Gastroesophageal sphincter (tissue), 4 donors: ENCODE results near the gene ARHGEF33. TPM values are rescaled to one million over a fixed set of nuclear protein-coding genes. Genes with fewer than 3 reads are reported as not detected.

Experiments
- ATAC-seq: fragments of 150-250 bp; one replicate; pipeline ENCODE4 v1.9.1; 2016; ENCODE audit warnings: mild to moderate bottlenecking, moderate library complexity
- H3K27ac ChIP-seq, 4 donors: fragments of 200-600 bp; sonication (generic) in 3 of 4; 1 replicate in 3 of 4; 2 replicates in 1 of 4; pipeline ENCODE4 v1.5.1; 2016 to 2019
- H3K27me3 ChIP-seq: fragments of 200-600 bp; sonication (generic); one replicate; pipeline ENCODE4 v1.5.1; 2019
- H3K36me3 ChIP-seq, 2 donors: fragments of 200-600 bp; sonication (generic); one replicate each; pipeline ENCODE4 v1.5.1; 2019; ENCODE audit warnings: control low read depth in 1 of 2
- H3K4me1 ChIP-seq, 3 donors: fragments of 200-600 bp; sonication (generic); 1 replicate in 2 of 3; 2 replicates in 1 of 3; pipeline ENCODE4 v1.5.1; 2016 to 2019; ENCODE audit warnings: control low read depth in 2 of 3
- H3K4me3 ChIP-seq, 2 donors: fragments of 200-600 bp; sonication (generic); one replicate each; pipeline ENCODE4 v1.5.1; 2019; ENCODE audit warnings: mild to moderate bottlenecking in 1 of 2, moderate library complexity in 1 of 2
- H3K9me3 ChIP-seq, 3 donors: fragments of 200-600 bp; sonication (generic); one replicate each; pipeline ENCODE4 v1.5.1; 2017 to 2019; ENCODE audit warnings: control low read depth in 2 of 3
- CTCF ChIP-seq, 4 experiments: fragments of 200-600 bp in 2 of 4; fragments of 450-650 bp in 2 of 4; sonication (generic) in 1 of 4; IDR thresholded peaks; one replicate each; pipeline ENCODE4 v1.5.1; 2017 to 2019; ENCODE audit warnings: antibody characterized with exemption in 4 of 4, mild to moderate bottlenecking in 2 of 4, moderate library complexity in 2 of 4
- EP300 ChIP-seq: sonication (generic); formaldehyde crosslinking; IDR thresholded peaks from one replicate; pipeline ENCODE4 v1.6.1; 2017; ENCODE audit warnings: antibody characterized with exemption, mild to moderate bottlenecking
- POLR2A ChIP-seq, 2 donors: fragments of 450-650 bp; IDR thresholded peaks; one replicate each; pipeline ENCODE4 v1.6.1; 2017; ENCODE audit warnings: antibody characterized with exemption in 2 of 2, mild to moderate bottlenecking in 2 of 2, moderate library complexity in 1 of 2
- POLR2AphosphoS5 ChIP-seq: sonication (generic); formaldehyde crosslinking; IDR thresholded peaks from one replicate; pipeline ENCODE4 v1.6.1; 2017; ENCODE audit warnings: antibody characterized with exemption
- WGBS, 2 donors: methylation state at CpG; one replicate each; pipeline ENCODE4 v1.1.5; 2018; ENCODE audit warnings: low coverage in 1 of 2; 5-methylcytosine and 5-hydroxymethylcytosine counted together
- total RNA-seq, 4 donors: library from RNA; depleted of rRNA; stranded (reverse); fragments of >200 nt; gene quantifications; one replicate each; pipeline ENCODE4 v1.1.0, GENCODE V29; 2016

The ARHGEF33 gene
- total RNA-seq, 4 donors from 2014 or later: 0.19 to 1.2 (median 1.1) TPM

- H3K27ac ChIP-seq: no peak overlapping the region
- no peaks in the 10 kb centered on the region for H3K27me3 ChIP-seq
- no peaks in the 10 kb centered on the region for H3K9me3 ChIP-seq
- TF ChIP-seq POLR2AphosphoS5 (no peak), POLR2A (IDR thresholded peaks at IDR 0.05) (no peak), CTCF (IDR thresholded peaks at IDR 0.05) (no peak), EP300 (no peak)
- 80 to 87% methylated on average over 2 of the region's 2 CpGs for WGBS, 2 donors
- H3K4me1 ChIP-seq: no peaks in the 10 kb centered on the region
- no peak overlapping the region for H3K4me3 ChIP-seq
- no peaks in the 10 kb centered on the region for H3K36me3 ChIP-seq
- ATAC-seq: no peak
These were observed 15.6 kb downstream of the ARHGEF33 start for GRCh38 chr2:38905251-38905650.

DNA sequence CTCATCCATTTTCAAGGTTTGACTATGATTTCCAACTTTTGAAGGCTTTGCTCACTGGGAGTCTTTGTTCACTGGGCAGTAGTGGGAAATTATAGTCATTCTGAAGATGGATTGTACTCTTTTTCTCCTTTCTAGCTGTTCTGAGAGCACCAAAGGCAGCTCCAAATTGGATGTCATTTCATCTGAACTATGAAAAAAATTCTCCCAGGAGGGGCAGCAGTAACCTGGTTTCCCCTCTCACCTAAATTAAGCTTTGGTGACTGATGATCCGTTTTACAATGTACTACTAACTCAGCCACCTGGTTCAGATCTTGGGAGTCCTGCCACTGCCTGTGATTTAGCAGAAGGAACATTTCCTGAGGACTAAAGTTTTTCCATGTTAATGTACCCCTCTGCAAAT lies 17.6 kb downstream of the ARHGEF33 start:
- no peaks in the 10 kb centered on the region for H3K36me3 ChIP-seq
- no peaks in the 10 kb centered on the region for H3K9me3 ChIP-seq
- H3K27ac ChIP-seq: no peak overlapping the region
- no peaks in the 10 kb centered on the region for H3K4me1 ChIP-seq
- H3K4me3 ChIP-seq: no peak overlapping the region
- no peak for TF ChIP-seq CTCF (IDR thresholded peaks at IDR 0.05)
- TF ChIP-seq POLR2A (IDR thresholded peaks at IDR 0.05): no peak
- no peak for TF ChIP-seq POLR2AphosphoS5
- TF ChIP-seq EP300: no peak
- no peaks in the 10 kb centered on the region for H3K27me3 ChIP-seq
- 60 to 62% methylated on average over 1 of the region's 1 CpG for WGBS, 2 donors
- no peak for ATAC-seq

GRCh38 chr2:38907743-38908562 lies 18.3 kb downstream of the ARHGEF33 start:
- no peaks in the 10 kb centered on the region for H3K36me3 ChIP-seq
- TF ChIP-seq EP300: no peak
- no peaks in the 10 kb centered on the region for H3K9me3 ChIP-seq
- WGBS, 2 donors: 55 to 70% methylated on average over 1 to 2 of the region's 2 CpGs
- no peaks in the 10 kb centered on the region for H3K4me1 ChIP-seq
- H3K4me3 ChIP-seq: no peak overlapping the region
- no peak for ATAC-seq
- no peak overlapping the region for H3K27ac ChIP-seq
- H3K27me3 ChIP-seq: no peaks in the 10 kb centered on the region

DNA sequence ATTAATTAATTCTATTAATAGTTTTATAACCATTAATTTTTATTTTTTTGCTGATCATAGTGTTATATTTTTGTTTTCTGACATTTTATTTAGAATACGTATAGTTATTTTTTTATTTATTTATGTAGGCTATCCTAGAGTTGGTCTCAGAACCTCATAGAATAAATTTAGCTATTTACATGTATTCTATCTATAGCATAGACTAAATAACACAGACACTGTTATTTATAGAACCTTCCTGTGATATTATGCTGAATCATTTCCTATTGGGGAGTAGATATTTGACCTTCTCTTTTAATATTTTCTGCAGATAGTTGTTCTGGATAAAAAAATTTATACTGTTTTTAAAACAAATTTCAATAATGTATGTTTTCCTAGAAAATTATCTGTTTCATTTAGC lies 20.2 kb downstream of the ARHGEF33 start:
- WGBS, 2 donors: 100% methylated on average over 1 of the region's 1 CpG

DNA sequence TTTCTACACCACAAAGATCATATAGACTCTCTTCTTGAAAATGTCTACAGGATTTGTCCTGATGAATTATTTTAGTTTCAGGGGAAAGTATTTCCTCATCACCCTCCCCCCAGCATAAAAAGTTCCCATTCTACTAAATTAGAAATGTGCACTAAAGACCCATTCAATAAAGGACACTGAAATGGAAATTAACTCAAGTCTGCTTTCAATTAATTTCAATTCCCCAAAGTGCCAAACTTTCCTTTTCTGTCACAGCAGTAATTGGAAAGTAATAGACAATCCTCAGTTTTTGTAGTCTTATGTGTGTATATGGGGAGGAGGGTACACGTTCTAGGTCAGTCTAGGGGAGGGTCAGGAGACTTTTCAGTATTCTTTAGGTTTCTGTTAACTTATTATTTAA lies 21.5 kb downstream of the ARHGEF33 start:
- TF ChIP-seq POLR2AphosphoS5: no peak
- Histone ChIP-seq H3K27ac (no peak overlapping the region), H3K4me3 (no peak overlapping the region), H3K4me1 (no peaks in the 10 kb centered on the region), H3K27me3 (no peaks in the 10 kb centered on the region), H3K36me3 (no peaks in the 10 kb centered on the region), H3K9me3 (no peaks in the 10 kb centered on the region)
- ATAC-seq: no peak
- WGBS, 2 donors: 79 to 93% methylated on average over 1 of the region's 1 CpG

More for the DNA sequence above, 20.2 kb downstream of the ARHGEF33 start:
- ATAC-seq: no peak
- no peaks in the 10 kb centered on the region for H3K27me3 ChIP-seq
- no peaks in the 10 kb centered on the region for H3K4me1 ChIP-seq
- H3K36me3 ChIP-seq: no peaks in the 10 kb centered on the region
- no peak overlapping the region for H3K27ac ChIP-seq
- TF ChIP-seq EP300 (no peak), CTCF (IDR thresholded peaks at IDR 0.05) (no peak), POLR2AphosphoS5 (no peak), POLR2A (IDR thresholded peaks at IDR 0.05) (no peak)
- no peaks in the 10 kb centered on the region for H3K9me3 ChIP-seq
- H3K4me3 ChIP-seq: no peak overlapping the region

DNA sequence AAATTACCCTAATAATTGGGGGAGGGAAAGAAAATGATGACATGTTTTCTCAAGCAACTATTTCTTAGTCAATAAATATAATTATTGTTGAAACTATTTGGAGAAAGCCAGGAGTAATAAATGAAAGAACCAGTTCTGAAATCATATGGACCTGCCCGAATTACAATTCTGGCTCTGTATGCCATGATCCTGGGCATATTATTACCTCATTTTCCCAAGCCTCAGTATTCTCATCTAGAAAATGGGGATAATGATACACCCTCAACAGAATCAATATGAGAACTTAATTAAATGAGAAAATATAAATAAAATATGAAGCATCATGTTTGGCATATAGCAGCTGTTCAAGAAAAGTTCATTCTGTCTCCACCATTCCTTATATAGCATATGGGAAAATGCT lies 22.9 kb downstream of the ARHGEF33 start:
- no peak overlapping the region for H3K4me3 ChIP-seq
- 71 to 100% methylated on average over 1 of the region's 1 CpG for WGBS, 2 donors
- H3K27ac ChIP-seq: no peak overlapping the region
- TF ChIP-seq POLR2A (IDR thresholded peaks at IDR 0.05): no peak
- no peak for TF ChIP-seq POLR2AphosphoS5
- TF ChIP-seq CTCF (IDR thresholded peaks at IDR 0.05): no peak
- no peak for TF ChIP-seq EP300
- no peaks in the 10 kb centered on the region for H3K4me1 ChIP-seq
- no peaks in the 10 kb centered on the region for H3K27me3 ChIP-seq
- no peaks in the 10 kb centered on the region for H3K9me3 ChIP-seq
- no peaks in the 10 kb centered on the region for H3K36me3 ChIP-seq
- ATAC-seq: no peak
